T-helper 2 cell treated with Interferon-gamma antibody and Interleukin-4, amounts not matched to agents 100 ng/mL and 5 ng/mL, for 36 hours (primary cell): ENCODE results near the gene NACC1. TPM values are rescaled to one million over a fixed set of nuclear protein-coding genes. Genes with fewer than 3 reads are reported as not detected.

ENCODE experiments used
- intact Hi-C: fragments of 100-400 bp; cut with micrococcal nuclease; formaldehyde crosslinking; loops from one replicate; pipeline ENCODE4 v1.15.1; 2023
- total RNA-seq: library from RNA; stranded (reverse); gene quantifications from 2 replicates; pipeline ENCODE4 v1.2.3, GENCODE V29; 2022

NACC1 gene
- total RNA-seq, 1 donor from 2014 or later, result 77.4 TPM

GRCh38 chr19:13087795-13088537, 30.1 kb upstream of the NACC1 start:
- intact Hi-C loops, result no loop called here

- intact Hi-C loops, result no loop called here
Measured at GRCh38 chr19:13089139-13089856, 28.8 kb upstream of the NACC1 start.

GRCh38 chr19:13089857-13090507, 28.1 kb upstream of the NACC1 start:
- intact Hi-C loops, result no loop called here

DNA sequence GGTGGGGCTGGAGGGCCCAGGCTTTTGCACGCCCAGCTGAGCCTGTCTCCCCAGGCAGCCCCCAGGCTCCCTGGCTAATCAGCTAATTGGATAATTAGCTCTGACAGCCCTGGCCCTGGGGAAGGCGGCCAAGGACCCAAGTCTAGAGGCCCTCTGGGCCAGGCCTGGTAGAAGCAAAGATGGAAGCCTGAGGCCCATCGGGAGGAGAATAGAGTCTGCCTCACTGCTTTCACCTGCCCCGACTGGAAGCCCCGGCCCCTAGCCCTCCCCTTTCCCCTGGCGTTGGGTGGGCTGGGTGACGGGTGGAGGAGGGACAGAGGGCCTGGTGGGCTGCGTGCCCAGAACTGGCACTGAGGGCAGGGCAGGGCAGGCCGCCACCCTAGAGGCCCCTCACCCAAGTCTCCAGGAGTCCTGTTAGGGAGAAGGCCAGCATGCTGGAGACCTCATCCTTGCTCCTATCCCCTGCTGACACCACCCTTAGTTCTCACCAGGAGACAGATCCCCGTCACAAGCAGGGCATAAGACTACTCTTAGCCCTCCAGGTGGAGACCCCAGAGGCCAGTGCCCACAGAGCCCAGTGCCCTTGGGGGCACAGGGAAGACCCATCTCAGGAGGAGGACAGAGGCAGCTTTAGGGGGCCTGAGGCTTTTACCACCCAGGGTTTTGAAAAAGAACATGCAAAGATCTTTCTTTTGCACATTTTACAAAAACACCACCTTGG, 27.4 kb upstream of the NACC1 start:
- intact Hi-C loops, result no loop called here

DNA sequence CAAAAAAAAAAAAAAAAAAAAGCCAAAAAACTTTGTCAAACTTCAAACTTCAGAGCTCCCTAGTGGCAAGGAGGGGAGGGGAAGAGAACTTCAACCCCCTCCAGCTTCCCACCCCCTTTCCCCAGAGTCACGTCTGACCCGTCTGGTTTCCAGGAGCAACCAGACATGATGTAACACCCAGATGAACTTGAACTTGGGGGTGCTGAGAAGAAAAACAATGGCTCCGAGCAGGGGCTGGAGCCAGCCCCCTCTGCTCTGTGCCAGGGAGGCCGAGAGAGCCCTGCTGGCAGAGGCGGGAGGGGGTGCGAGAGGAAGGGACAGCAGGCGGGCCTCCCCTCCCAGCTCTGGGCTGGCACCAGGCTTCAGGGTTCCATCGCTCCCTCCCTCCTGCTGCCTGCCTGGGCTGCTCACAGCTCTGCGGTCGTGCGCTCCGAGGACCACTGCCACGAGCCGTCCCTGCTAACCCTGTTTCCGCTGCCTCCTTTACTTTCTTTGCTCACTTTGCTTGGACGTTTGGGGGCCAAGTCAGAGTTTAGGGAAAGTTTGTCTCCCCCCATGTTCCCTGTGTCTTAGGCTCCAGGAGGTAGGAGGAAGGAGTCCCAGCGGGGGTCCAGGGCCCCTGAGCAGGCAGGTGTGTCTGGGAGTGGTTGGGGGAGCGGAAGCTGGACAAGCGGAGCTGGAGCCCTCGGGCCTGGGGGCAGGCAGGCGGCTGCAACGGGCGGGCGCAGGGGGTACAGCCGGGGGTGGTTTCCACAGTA, 26.5 kb upstream of the NACC1 start:
- intact Hi-C loops, result no loop called here

DNA sequence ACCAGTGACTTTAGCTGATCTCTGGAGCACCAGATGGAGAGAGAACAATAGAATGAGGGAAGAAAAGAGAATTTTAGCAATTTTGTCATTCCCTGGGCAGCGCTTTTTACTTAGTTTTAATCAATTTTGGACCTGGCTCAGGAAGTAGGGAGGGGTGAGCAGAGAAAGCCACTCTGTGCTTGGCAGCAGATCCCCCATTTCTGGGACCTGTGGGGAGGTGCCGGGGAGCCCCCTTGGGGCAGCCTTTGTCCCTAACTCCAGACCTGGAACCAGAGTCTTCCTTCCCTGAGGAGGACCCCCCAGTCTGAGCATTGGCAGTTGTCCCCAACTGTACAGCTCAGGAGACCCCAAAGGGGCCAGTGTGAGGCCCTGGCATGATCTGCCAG, 25.9 kb upstream of the NACC1 start:
- intact Hi-C loops, result no loop called here

DNA sequence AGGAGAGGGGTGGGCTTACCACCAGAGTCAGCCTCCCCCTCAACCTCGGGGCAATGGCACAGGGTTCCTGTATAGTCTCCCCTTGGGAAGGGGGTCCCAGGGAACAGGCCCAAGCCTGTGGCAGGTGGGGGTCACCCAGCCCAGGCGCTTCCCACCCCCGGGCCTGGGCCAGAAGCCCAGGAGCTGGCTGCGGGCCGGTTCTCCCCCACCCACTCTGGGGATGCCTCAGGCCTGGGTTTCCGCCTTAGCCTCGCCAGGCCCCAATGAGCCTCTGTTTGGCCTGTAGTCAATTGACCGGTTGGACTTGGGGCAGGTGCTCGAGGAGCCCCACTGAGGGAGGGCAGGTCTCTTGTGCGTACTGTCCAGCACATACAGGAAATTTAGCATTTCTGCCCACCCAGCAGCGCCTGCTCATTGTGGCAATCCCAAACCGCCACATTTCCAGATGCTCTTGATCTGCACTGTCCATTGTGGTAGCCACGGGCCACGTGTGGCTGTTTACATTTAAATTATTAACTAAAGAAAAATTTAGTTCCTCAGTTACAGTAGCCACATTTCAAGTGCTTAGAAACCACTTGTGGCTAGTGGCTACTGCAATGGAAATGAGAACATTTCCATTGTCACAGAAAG, 25.3 kb upstream of the NACC1 start:
- intact Hi-C loops, result loop anchor here (1.0 kb wide), 1 partner anchor 109 kb away; no protein-coding TSS in a partner anchor

DNA sequence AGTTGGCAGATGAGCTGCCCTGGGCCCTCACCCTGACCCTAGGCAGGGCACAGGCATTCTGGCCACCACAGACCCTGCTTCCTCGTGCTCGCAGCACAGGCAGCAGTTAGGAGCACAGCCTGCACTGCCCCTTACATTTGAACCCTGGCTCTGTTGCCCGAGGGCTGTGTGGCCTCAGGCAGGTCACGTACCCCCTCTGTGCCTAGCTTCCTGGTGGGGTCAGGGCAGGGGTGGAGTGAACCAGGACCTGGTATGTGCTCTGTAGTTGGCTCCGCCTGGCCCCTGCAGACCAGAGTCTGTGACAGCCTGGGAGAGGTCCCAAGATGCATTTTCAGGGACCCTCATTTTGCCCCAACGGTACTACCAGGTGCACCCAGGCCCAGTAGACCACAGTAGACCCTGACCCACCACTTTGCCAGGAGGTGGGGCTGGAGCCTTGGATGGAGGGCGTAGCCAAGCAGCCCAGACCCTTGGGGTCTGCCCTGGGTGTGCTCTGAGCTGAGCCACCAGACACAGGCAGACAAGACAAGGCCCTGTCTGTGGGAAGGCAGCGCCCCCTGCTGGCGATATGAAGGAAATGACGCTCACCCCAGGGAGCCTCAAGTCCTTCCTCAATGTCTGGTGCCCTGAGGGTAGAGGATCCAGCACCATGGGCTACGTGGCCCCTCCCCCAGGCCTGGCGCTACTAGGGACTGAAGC, 24.5 kb upstream of the NACC1 start:
- intact Hi-C loops, result loop anchor here (1.0 kb wide), 2 partner anchors 110 to 116 kb away; no protein-coding TSS in a partner anchor

- intact Hi-C loops, result loop anchor here (1.0 kb wide), 1 partner anchor 117 kb away; no protein-coding TSS in a partner anchor
Measured at GRCh38 chr19:13094106-13094504, 24.0 kb upstream of the NACC1 start.

DNA sequence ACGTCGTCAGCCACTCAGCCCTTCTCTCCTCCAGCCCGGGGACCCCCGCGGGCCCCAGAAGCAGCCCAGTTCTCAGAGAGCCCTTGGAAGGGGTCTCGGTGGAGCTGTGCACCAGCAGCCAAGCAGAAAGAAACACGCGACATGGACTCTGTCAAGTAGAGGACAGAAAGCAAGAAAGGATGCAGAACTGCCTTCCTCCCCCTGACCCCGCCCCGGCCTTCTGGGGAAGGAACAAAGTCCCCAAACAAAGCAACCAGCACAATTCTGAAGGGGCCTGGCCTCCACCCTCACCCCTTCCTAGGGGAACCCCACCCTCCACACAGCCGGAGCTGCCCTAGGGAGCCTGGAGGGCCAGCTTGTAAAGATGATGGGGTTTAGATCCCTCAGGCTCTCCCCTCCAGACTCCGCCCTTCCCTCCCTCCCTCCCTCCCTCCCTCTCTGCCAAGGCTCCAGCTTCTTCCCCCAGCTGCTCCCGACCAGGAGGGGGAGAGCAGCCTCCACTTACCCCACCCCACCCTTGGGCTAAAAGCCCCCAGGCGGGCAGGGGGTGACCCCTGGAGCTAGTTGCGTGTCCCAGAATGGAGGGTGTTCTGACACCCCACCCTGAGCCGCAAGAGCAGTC, 23.2 kb upstream of the NACC1 start:
- intact Hi-C loops, result loop anchor here (1.0 kb wide), 1 partner anchor 118 kb away; no protein-coding TSS in a partner anchor

GRCh38 chr19:13095393-13095784, 22.7 kb upstream of the NACC1 start:
- intact Hi-C loops, result no loop called here

DNA sequence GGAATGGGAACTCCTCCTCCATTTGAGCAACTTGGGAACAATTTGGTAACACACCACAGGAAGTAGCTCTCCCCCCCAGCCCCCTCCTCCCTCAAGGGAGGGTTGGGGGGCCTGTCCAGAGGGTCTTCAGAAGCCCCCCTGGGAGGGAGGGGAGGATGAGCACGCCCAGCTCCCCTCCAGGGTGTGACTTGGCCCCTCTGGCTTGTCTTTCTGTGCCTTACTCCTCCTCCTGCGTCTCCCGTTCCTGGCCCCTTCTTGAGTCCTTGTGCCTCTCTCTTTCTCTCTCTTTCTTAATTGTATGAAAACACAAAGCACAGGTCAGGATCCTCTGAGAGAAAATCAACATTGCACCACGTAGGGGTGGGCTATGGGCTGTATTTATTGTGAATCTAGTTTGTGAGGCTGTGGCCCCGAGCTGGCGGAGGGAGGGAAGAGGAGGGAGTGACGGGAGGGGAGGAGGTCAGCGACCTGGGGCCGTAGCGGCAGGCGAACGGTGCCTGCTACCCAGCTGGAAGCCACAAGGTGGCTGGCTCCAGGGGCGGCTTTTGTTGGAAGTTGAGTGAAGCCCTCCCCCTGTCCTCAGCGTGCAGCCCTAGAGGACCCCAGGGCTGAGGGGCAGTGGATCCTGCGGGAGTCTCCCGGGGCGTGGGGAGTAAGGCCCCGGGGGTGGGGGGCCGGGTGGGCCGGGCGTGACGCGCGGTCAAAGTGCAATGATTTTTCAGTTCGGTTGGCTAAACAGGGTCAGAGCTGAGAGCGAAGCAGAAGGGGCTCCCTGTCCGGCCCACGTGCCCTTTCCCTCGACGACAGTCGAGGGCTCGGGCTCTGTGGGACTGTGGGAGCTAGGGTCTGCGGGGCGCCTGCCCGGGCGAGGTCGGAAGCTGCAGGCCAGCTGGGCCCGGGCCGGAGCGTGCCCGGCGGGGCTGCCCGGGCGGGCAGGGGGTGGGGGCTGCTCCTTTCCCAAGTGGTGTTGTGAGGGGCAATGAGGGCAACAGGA, 21.8 kb upstream of the NACC1 start:
- intact Hi-C loops, result no loop called here

GRCh38 chr19:13097033-13097462, 21.0 kb upstream of the NACC1 start:
- intact Hi-C loops, result no loop called here

DNA sequence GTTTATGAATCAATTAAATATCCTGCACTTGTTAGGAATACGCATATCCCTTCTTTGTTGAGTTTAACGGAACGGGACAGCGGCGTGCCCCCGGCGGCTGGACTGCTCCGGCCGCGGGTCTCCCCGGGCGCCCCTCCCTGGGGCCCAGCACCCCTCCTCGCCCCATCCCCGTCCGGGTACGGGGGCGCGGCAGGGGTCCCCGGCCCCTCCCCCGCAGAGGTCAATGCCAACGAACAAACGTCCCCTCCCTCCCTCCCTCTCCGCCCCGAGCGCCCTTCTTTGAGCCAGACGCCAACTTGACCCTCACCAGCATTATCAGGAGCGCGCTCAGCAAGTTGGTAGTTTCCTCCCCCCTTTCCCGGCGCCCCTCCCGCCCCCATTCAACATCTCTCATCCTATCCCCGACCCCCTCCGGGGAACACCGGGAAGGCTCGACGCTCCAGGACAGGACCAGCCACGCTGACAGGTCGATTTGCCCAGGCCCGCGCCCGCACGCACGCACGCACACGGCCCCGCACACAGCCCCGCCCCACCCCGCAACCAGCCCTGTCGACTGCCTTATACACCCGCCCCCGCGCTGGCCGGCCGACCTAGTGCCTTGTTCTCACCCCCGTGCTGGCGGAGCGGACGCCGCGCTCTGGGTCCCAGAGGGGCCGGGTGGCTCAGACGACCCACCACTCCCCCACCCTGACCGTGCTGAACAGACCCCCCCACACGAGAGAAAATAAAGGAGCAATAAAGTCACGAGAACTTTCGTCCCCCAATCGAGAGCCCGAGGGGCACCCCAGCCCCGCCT, 20.4 kb upstream of the NACC1 start:
- intact Hi-C loops, result loop anchor here (1.0 to 2.0 kb wide), 2 partner anchors 37 to 55 kb away; no protein-coding TSS in a partner anchor

DNA sequence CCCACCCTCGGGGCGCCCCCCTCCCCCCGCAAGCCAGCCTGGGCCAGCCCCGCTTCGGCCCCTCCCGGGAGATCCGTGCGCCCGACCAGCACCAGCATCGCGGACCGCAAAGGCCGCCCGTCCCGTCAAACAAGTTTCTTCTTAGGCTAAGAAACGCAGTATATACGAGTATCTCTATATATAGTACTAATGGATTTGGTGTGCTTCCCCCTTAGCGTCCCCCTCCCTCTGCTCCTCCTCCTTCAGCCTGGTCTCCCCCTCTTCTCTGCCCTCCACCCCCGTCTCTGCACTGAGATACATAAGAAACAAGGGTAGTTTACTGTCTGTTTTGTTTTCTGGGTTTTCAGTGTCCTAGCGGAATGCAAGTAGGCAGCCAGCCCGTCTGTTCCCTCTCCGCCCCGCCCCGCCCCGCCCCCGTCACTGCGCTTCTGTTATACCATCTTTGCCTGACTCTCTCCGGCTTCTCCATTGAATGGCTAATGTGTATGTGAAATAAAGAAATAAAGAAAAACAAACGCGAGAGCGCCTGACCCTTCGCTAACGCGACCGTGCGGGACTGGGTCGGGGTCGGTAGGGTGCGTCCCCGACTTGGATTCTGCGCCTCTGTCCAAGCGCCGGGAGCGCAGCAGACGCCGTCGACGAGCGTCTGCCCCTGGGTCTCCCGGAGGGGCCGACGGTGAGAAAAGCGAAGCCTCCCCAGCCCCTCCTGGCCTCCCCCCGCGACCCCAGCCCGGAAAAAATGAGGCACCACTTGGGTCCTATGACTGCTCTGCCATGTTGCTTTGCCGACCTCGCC, 19.6 kb upstream of the NACC1 start:
- intact Hi-C loops, result loop anchor here (1.0 to 2.0 kb wide), 2 partner anchors 38 to 54 kb away; no protein-coding TSS in a partner anchor
